Measurements from ENCODE around the gene PTPN23.
"Not testable (repeated sequence)": the region's sequence is repeated elsewhere in the genome, so short reads cannot be mapped to it uniquely, and the experiment has no call there.

Gene PTPN23

DNA sequence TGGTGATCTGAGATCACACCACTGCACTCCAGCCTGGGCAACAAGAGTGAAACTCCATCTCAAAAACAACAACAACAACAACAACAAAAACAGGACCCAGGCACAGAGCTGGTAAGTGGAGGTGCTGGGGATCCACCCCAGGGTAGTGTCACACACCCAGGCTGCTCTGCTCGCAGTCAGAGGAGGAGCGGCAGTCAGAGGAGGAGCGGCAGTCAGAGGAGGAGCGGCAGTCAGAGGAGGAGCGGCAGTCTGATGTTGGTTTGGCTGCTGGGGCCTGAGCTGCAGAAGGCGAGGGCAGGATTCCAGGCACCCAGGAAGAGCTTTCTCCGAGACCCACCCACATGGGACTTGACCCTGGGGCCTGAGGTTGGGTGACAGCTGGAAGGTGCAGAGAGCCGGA lies 10.8 kb upstream of the PTPN23 start:
- DNase-seq (ENCODE audit: low read depth), result not testable (repeated sequence)

GRCh38 chr3:47370887-47371697 lies 9.7 kb upstream of the PTPN23 start:
- DNase-seq (ENCODE audit: low read depth), result no peak

DNA sequence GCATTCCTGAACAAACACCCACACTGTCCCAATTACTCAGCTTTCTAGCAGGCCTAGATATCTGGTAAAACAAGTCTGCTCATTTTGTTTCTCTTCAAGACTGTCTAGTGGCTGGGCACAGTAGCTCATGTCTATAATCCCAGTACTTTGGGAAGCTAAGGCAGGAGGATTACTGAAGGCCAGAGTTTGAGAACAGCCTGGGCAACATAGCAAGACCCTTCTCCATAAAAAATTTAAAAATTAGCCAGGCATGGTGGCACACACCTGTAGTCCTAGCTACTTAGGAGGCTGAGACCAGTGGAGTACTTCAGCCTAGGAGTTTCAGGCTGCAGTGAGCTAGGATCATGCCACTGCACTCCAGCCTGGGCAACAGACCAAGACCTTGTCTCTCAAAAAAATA lies 6.2 kb upstream of the PTPN23 start:
- no peak for DNase-seq (ENCODE audit: low read depth)

DNA sequence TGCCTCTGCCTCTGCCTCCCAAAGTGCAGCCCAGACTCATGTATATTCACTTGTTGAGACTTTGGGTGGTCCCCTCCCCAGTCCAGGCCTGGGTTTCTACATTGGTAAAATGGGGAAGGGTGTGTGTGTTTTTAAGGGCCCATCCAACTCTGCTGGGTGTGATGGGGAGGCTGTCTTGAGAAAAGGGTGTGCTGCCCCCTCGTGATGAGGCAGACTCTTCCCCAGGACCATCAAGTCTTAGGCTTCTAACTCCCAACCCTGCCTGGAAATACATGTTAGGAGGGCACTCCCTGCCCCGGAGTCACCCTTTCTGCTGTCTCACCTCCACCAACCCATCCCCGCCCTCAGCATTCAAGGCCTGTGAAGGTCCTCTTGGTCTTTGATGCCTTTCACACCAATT lies 4.4 kb upstream of the PTPN23 start:
- no peak for DNase-seq (ENCODE audit: low read depth)

- DNase-seq (ENCODE audit: low read depth), result no peak
Observed at GRCh38 chr3:47377186-47377585, 3.6 kb upstream of the PTPN23 start.

DNA sequence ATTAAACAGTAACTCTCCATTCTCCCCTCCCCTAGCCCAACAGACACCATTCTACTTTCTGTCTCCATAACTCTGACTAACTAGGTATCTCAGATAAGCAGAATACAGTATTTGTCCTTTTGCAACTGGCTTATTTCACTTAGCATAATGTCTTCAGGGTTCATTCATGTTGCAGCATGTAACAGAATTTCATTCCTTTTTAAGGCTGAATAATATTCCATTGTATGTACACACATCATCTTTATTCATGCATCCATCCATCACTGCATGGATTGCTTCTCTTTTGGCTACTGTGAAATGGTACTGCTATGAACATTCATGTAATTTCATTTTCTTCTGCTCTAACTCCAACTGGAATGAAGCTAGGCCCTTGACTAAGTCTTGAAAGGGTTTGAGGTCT lies 2.0 kb upstream of the PTPN23 start:
- DNase-seq (ENCODE audit: low read depth), result no peak

- no peak for DNase-seq (ENCODE audit: low read depth)
Observed at GRCh38 chr3:47379411-47379899, 1.4 kb upstream of the PTPN23 start.

GRCh38 chr3:47380026-47380600 lies 708 bp upstream of the PTPN23 start:
- DNase-seq (ENCODE audit: low read depth), result no peak

- peak; percentile 73 for DNase-seq (ENCODE audit: low read depth)
Observed at GRCh38 chr3:47381317-47382157, 716 bp downstream of the PTPN23 start.

GRCh38 chr3:47384425-47384824 lies 3.6 kb downstream of the PTPN23 start:
- DNase-seq (ENCODE audit: low read depth), result no peak

DNA sequence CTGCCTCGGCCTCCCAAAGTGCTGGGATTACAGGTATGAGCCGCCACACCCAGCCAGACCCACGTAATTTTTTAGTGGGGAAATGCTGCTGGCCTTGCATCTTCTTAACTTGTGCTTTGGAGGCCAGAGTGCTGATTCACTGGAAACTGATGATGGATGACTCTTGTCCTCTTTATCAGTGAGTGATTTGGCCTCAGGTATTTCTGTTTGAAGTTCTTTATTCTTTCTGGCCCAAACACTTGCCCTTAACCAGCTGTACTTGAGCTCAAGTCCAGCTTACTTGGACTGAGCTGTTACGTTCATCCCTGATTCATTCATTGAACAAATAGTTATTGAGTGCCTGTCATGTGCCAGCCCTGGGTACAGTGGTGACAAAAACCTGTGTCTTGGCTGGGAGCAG lies 4.2 kb downstream of the PTPN23 start:
- DNase-seq (ENCODE audit: low read depth), result no peak

DNA sequence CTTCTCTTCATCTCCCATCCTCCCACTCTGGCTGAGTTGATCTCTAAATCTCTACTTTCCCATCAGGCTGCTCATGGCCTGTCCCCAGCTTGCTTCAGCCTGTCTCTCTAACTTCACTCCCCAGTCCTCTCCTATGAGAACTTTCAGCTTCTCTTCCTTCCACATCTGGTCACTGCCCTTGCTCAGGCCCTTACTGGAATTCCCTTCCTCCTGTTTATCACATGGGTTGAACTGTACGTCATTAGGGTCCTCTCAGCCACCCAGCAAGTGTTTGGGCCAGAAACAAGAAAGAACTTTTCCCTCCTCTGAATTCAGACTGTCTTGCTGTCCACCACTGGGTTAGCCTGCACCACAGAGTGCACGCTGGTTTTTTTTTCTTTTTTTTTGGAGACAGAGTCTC lies 5.0 kb downstream of the PTPN23 start:
- DNase-seq (ENCODE audit: low read depth), result no peak

DNA sequence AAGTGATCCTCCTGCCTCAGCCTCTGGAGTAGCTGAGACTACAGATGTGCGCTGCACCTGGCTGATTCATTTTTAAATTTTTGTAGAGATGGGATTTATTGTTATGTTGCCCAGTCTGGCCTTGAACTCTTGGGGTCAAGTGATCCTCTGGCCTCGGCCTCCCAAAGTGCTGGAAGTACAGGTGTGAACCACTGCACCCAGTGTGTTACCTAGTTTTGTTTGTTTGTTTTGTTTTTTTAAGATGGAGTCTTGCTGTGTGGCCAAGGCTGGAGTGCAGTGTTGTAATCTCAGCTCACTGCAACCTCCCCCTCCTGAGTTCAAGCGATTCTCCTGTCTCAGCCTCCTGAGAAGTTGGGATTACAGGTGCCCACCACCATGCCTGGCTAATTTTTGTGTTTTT lies 12.1 kb downstream of the PTPN23 start:
- DNase-seq (ENCODE audit: low read depth), result no peak

DNA sequence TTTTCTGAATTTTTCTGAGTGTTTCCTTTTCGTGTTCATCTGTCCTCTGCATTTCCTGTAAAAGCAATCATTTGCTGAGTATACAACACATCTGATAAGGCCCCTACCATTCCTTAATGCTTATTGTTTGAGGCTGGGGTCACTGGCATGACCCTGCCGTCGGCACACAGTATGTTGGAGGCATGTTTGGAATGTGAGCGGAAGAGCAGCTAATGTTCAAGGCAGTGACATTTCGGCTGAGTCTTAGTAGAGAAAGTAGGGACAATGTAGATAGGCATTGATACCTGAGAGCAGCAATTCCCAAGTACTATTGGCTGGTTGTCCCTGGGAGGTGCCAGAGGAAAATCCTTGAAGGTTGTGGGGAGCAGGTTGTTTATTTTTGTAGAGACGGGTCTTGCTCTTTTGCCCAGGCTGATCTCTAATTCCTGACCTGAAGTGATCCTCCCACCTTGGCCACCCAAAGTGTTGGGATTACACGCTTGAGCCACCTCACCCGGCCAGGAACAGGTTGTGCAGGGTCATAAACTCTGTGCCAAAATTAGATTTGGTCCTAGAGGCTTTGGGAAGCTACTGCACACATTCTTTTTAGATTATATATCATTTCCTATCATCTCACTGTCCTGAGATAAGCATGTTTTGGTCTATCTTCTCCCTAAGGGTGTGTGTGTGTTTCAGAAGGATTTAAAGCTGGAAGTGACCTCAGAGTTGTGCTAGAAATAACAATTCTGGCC lies 13.5 kb downstream of the PTPN23 start:
- DNase-seq (ENCODE audit: low read depth), result no peak

DNA sequence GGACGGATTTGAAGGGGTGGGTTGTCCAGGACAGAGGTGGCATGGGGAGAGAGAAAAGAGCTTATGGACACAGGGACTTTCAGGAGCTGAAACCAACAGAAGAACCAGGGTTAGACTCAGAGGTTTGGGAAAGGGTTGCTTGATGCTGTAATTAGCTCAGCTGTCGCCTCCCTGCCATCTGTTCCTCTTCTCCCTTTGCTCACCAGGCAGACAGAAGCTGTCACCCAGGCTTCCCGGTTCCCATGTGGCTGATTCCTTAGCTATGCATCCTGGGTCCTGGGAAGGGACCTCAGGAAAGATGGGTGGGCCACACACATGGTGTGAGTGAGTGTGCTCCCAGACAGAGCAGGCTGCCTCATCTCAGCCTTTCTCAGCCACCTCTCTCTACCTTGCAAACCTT lies 14.1 kb downstream of the PTPN23 start:
- no peak for DNase-seq (ENCODE audit: low read depth)

DNA sequence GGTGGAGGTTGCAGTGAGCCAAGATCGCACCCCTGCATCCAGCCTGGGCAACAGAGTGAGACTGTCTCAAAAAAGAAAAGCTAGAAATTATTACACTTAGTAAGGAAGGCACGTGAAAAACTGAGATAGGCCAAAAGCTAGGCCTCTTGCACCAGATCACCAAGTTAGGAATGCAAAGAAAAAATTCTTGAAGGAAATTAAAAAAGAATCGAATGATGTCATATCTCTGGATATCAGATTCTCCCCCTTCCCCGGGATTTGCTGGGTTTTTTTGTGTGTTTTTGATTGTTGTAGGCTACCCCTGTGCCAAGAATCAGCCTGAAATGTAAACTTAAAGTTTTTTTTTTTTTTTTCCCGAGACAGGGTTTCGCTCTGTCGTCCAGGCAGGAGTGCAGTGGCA lies 17.4 kb downstream of the PTPN23 start:
- DNase-seq (ENCODE audit: low read depth), result no peak

DNA sequence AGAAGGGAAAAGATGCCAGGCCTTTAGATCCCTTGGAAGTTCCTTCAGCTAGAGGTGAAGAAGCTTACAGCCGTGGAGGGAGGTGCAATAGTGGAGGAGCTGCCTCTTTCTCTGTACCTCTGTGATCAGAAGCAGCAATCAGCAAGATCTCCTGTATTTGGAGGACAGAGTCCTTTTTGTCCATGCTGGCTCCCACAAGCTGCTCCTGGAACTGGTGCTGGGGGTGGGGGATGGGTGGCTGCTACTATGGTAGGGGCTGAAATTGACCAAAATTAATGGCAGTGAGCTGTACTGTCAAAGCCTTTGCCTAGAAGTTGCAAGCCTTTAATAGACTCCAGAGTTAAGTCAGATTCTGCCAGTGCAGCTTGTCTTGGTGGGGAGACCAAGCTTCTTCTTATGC lies 18.2 kb downstream of the PTPN23 start:
- DNase-seq (ENCODE audit: low read depth), result no peak

- no peak for DNase-seq (ENCODE audit: low read depth)
Observed at GRCh38 chr3:47399531-47400270, 18.9 kb downstream of the PTPN23 start.

DNA sequence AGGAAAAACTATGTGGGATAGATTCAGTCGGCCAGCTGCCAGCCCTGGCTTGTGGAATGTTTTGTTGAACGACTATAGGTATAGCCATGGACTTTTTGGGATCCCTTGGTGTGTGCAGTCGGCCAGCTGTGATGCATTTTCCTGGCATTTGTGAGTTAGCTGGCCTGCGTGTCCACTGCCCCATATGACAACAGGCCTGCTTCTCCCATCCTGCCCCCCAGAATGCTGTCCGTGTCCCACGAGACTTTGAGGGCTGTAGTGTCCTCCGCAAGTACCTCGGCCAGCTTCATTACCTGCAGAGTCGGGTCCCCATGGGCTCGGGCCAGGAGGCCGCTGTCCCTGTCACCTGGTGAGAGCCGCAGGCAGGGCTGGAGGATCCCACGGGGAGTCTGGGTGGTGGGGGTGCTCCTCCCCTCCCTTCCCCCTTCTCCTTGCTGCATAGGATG lies 23.6 kb downstream of the PTPN23 start:
- no peak for DNase-seq (ENCODE audit: low read depth)

- DNase-seq (ENCODE audit: low read depth), result peak; percentile 64
Observed at GRCh38 chr3:47404955-47405790, 24.4 kb downstream of the PTPN23 start.

Measured in stromal cell of bone marrow (primary cell).